K562 (cell line): ENCODE results near the gene MRPL58. TPM values are rescaled to one million over a fixed set of nuclear protein-coding genes. Genes with fewer than 3 reads are reported as not detected.

Experiments
- ATAC-seq: fragments of 200-7000 bp; cut with Tn5 transposase; 3 replicates; pipeline ENCODE4 v1.9.1; 2020; ENCODE audit warnings: moderate library complexity
- BruUV-seq: library from RNA; stranded (reverse); fragments of 400-500 nt; replicated peaks from 2 replicates; lab custom pipeline; 2021; lab: Mats Ljungman, UMichigan
- CTCF ChIA-PET: fragments of 300-600 bp; formaldehyde crosslinking; extraction: SDS; loops from one replicate; lab custom pipeline; 2021; ENCODE audit warnings: low intra/inter-chr PET ratio; lab: Yijun Ruan, JAX
- POLR2A ChIA-PET: fragments of 300-600, 350-650 bp; sonication (Branson Sonifier 250); formaldehyde crosslinking; extraction: SDS; loops from one replicate; lab custom pipeline; 2021; ENCODE audit warnings: antibody characterized with exemption, inconsistent platforms; lab: Yijun Ruan, JAX
- DNase-seq, 4 experiments: peaks; one replicate each; pipeline versions ENCODE4 v3.0.0 to v3.0.0-alpha.2; 2011 to 2018; ENCODE audit warnings: low spot score in 3 of 4, mixed read lengths in 3 of 4; ENCODE audit errors: extremely low read depth in 1 of 4
- FAIRE-seq: peaks from 2 replicates; lab custom pipeline; 2011; peaks lifted over from hg19 to GRCh38; lab: Jason Lieb, UNC
- H2AFZ ChIP-seq: 2 replicates; pipeline ENCODE4 v1.6.0; 2011; ENCODE audit warnings: low read depth, low read length, control low read depth, inconsistent platforms
- H3K27ac ChIP-seq: fragments of 200-600 bp; 3 replicates; pipeline ENCODE4 v1.8.0; 2011; ENCODE audit warnings: low read depth, mild to moderate bottlenecking, control low read depth, inconsistent platforms, low read length, moderate library complexity, mixed read lengths; ENCODE audit errors: extremely low read depth
- H3K27me3 ChIP-seq, 2 experiments: fragments of 300-600 bp in 1 of 2; 2 replicates in 1 of 2; 3 replicates in 1 of 2; pipeline versions ENCODE4 v1.6.0 to v1.8.0; 2011; ENCODE audit warnings: inconsistent platforms in 2 of 2, low read length in 2 of 2, mild to moderate bottlenecking in 1 of 2, mixed read lengths in 1 of 2, moderate library complexity in 1 of 2; ENCODE audit not compliant: control insufficient read depth in 2 of 2, insufficient read depth in 2 of 2
- H3K36me3 ChIP-seq: fragments of 300-600 bp; 3 replicates; pipeline ENCODE4 v1.8.0; 2011; ENCODE audit warnings: mild to moderate bottlenecking, low read length, inconsistent platforms; ENCODE audit not compliant: control insufficient read depth, insufficient read depth
- H3K4me1 ChIP-seq, 2 experiments: fragments of 200-600 bp in 1 of 2; replicated peaks in 1 of 2; 2 replicates in 1 of 2; 3 replicates in 1 of 2; pipeline versions ENCODE4 v1.5.1 to v1.8.0; 2011; ENCODE audit warnings: inconsistent platforms in 2 of 2, low read length in 2 of 2, mild to moderate bottlenecking in 1 of 2, mixed read lengths in 1 of 2, moderate library complexity in 1 of 2; ENCODE audit not compliant: control insufficient read depth in 2 of 2, insufficient read depth in 2 of 2
- H3K4me2 ChIP-seq: 2 replicates; pipeline ENCODE4 v1.6.1; 2011; ENCODE audit warnings: low read length, control low read depth, inconsistent platforms, mixed read lengths; ENCODE audit not compliant: insufficient read depth
- H3K4me3 ChIP-seq: fragments of 200-600 bp; sonication (generic), shearing (Covaris generic); 2 replicates; pipeline ENCODE4 v1.5.1; 2016; ENCODE audit warnings: control low read depth, inconsistent platforms
- H3K79me2 ChIP-seq: fragments of 200-600 bp; 3 replicates; pipeline ENCODE4 v1.8.0; 2011; ENCODE audit warnings: low read length, inconsistent platforms; ENCODE audit not compliant: control insufficient read depth, insufficient read depth
- H3K9ac ChIP-seq, 2 experiments: 2 replicates each; pipeline versions ENCODE4 v1.6.0 to v1.6.1; 2011; ENCODE audit warnings: low read depth in 2 of 2, low read length in 2 of 2, control low read depth in 1 of 2, inconsistent platforms in 1 of 2, mild to moderate bottlenecking in 1 of 2, mixed read lengths in 1 of 2; ENCODE audit not compliant: insufficient read depth in 1 of 2
- H3K9me1 ChIP-seq: one replicate; pipeline ENCODE4 v1.6.0; 2011; ENCODE audit warnings: inconsistent platforms, mild to moderate bottlenecking, low read length, moderate library complexity; ENCODE audit not compliant: control insufficient read depth, insufficient read depth
- H3K9me3 ChIP-seq: replicated peaks from 2 replicates; pipeline ENCODE4 v1.5.1; 2011; ENCODE audit warnings: low read depth, low read length, inconsistent platforms; ENCODE audit not compliant: control insufficient read depth, insufficient read depth
- H4K20me1 ChIP-seq: replicated peaks from 2 replicates; pipeline ENCODE4 v1.6.1; 2011; ENCODE audit warnings: low read length, inconsistent platforms, mixed read lengths; ENCODE audit not compliant: control insufficient read depth, insufficient read depth
- CHD1 ChIP-seq: fragments of 200-600 bp; sonication (generic); IDR thresholded peaks from one replicate; pipeline ENCODE4 v1.6.1; 2012; ENCODE audit warnings: mild to moderate bottlenecking, moderate library complexity, low read length, inconsistent platforms
- CTCF ChIP-seq, 3 experiments: IDR thresholded peaks in 2 of 3; conservative IDR thresholded peaks in 1 of 3; 2 replicates each; pipeline ENCODE4 v1.5.1; 2011 to 2012; ENCODE audit warnings: low read length in 3 of 3, mild to moderate bottlenecking in 3 of 3, control low read depth in 2 of 3, improper control_type of control experiment in 1 of 3, inconsistent platforms in 1 of 3, low read depth in 1 of 3, mixed read lengths in 1 of 3, moderate library complexity in 1 of 3; ENCODE audit not compliant: insufficient read depth in 2 of 3
- PTRF ChIP-seq: fragments of 450-650 bp; IDR thresholded peaks from 2 replicates; pipeline ENCODE4 v1.6.1; 2016; ENCODE audit warnings: mild to moderate bottlenecking, missing genetic modification characterization, missing compliant biosample characterization
- SRSF1 ChIP-seq: fragments of 200-400 bp; formaldehyde crosslinking; IDR thresholded peaks from 2 replicates; pipeline ENCODE4 v1.6.1; 2017; ENCODE audit warnings: mild to moderate bottlenecking, low read depth, low read length, moderate library complexity
- TCF15 ChIP-seq: fragments of 250-450 bp; sonication (Bioruptor Pico); IDR thresholded peaks from 2 replicates; pipeline ENCODE4 v1.8.0; 2022; ENCODE audit warnings: moderate library complexity, mild to moderate bottlenecking, inconsistent platforms
- TSC22D4 ChIP-seq: fragments of 450-650 bp; IDR thresholded peaks from 2 replicates; pipeline ENCODE4 v1.6.1; 2016; ENCODE audit warnings: missing genetic modification characterization, missing biosample characterization, control low read depth
- WGBS: fragments of 100-300 bp; shearing (Covaris generic); methylation state at CpG from one replicate; pipeline ENCODE4 v1.1.6; 2016; ENCODE audit warnings: low coverage, mixed read lengths; ENCODE audit not compliant: insufficient coverage; ENCODE audit errors: missing lambda C conversion rate; 5-methylcytosine and 5-hydroxymethylcytosine counted together
- in situ Hi-C: fragments of 300-500 bp; cut with MboI; formaldehyde crosslinking; loops from 4 replicates; pipeline ENCODE4 v1.15.0; 2018; ENCODE audit warnings: inconsistent platforms, mixed read lengths
- intact Hi-C: fragments of 100-400 bp; cut with micrococcal nuclease; formaldehyde crosslinking; loops from 2 replicates; pipeline ENCODE4 v1.14.2; 2022
- polyA plus RNA-seq, 8 experiments: library from polyadenylated mRNA; depleted of rRNA in 4 of 8; stranded (reverse) in 5 of 8; unstranded in 3 of 8; fragments of >200 nt; fragmentation: Nextera tagmentation in 2 of 8; fragmentation: Illumina TruSeq in 1 of 8; extraction: Ambion mirVana in 2 of 8; extraction: Trizol in 1 of 8; gene quantifications; 2 replicates each; pipeline versions ENCODE4 v1.2.1 to v1.2.3, GENCODE V29; 2011 to 2014; ENCODE audit warnings: inconsistent platforms in 1 of 8, missing spikeins in 1 of 8
- total RNA-seq, 7 experiments: library from RNA; depleted of rRNA in 6 of 7; stranded (reverse); fragments of >200 nt in 6 of 7; fragmentation: Illumina TruSeq in 2 of 7; extraction: Trizol in 2 of 7; gene quantifications; 2 replicates each; pipeline versions ENCODE4 v1.2.1 to v1.2.3, GENCODE V29; 2011 to 2021; ENCODE audit warnings: low replicate concordance in 1 of 7

The MRPL58 gene
- total and polyA plus RNA-seq, 9 of the 15 experiments (the other 6 are each of a cell fraction or from before 2014, with no cell fraction given): 30.8 to 107 (median 72.4) TPM

GRCh38 chr17:74970395-74970794, 42.1 kb upstream of the MRPL58 start:
- Histone ChIP-seq H3K4me1 (peaks cover 3 to 19% of the 10 kb centered on the region in 2 experiments; a peak in 3 of 5 replicates), H4K20me1 (0 out of 2 replicates have a peak, but pooled peaks cover 4% of the 10 kb centered on the region), H3K27me3 (0 out of 5 replicates have a peak, but pooled peaks cover 0 to 4% of the 10 kb centered on the region in 2 experiments), H3K4me2 (no peak overlapping the region), H3K36me3 (no peaks in the 10 kb centered on the region), H3K9me1 (no peaks in the 10 kb centered on the region), H3K4me3 (no peak overlapping the region), H2AFZ (no peak overlapping the region), H3K9me3 (no peaks in the 10 kb centered on the region), H3K9ac (peak overlapping the region in 1 of 2 experiments; percentile 64; a peak in 1 of 4 replicates), H3K79me2 (no peaks in the 10 kb centered on the region), H3K27ac (no peak overlapping the region)
- DNase-seq (no peak), ATAC-seq (no peak), FAIRE-seq (no peak)
- POLR2A ChIA-PET: interaction anchor here (0.6 to 1.5 kb wide), 3 partner anchors 9 to 219 kb away, joined by 3 to 5 read pairs (median 4); no protein-coding TSS in a partner anchor
- CTCF ChIA-PET: no interaction called here
- intact Hi-C loops: no loop called here
- in situ Hi-C loops: no loop called here
- WGBS: 75% methylated on average over 3 of the region's 3 CpGs
- BruUV-seq: no TSS peak
- no peak for TF ChIP-seq CHD1
- TF ChIP-seq TCF15 (CRISPR knock-in tag): no peak

GRCh38 chr17:74971069-74971841, 41.2 kb upstream of the MRPL58 start:
- Histone ChIP-seq H3K27me3 (0 out of 5 replicates have a peak, but pooled peaks cover 0 to 4% of the 10 kb centered on the region in 2 experiments), H3K27ac (no peak overlapping the region), H3K9ac (peak overlapping the region in 1 of 2 experiments; percentile 7; a peak in 1 of 4 replicates), H2AFZ (no peak overlapping the region), H3K4me1 (peaks cover 3 to 19% of the 10 kb centered on the region in 2 experiments; a peak in 3 of 5 replicates), H3K4me3 (no peak overlapping the region), H3K36me3 (no peaks in the 10 kb centered on the region), H4K20me1 (0 out of 2 replicates have a peak, but pooled peaks cover 4% of the 10 kb centered on the region), H3K79me2 (no peaks in the 10 kb centered on the region), H3K4me2 (no peak overlapping the region), H3K9me1 (no peaks in the 10 kb centered on the region), H3K9me3 (no peaks in the 10 kb centered on the region)
- in situ Hi-C loops: no loop called here
- ATAC-seq: no peak
- POLR2A ChIA-PET: interaction anchor here (0.6 to 1.5 kb wide), 5 partner anchors 8 to 334 kb away, joined by 3 to 6 read pairs (median 4); no protein-coding TSS in a partner anchor
- TF ChIP-seq CTCF (IDR thresholded peaks at IDR 0.05 in 2 of 3, conservative IDR thresholded peaks at IDR 0.05 in 1 of 3; ENCODE audit: insufficient read depth in 2 of 3, low read depth in 1 of 3, low read length in 3 of 3): no peak
- TF ChIP-seq TSC22D4: no peak
- no peak for TF ChIP-seq SRSF1
- TF ChIP-seq PTRF (tag): no peak
- no TSS peak for BruUV-seq
- WGBS: 57% methylated on average over 8 of the region's 8 CpGs
- intact Hi-C loops: no loop called here
- no peak for FAIRE-seq
- CTCF ChIA-PET: no interaction called here
- no peak for DNase-seq
